ENCODE results near the gene CEP72. TPM values are rescaled to one million over a fixed set of nuclear protein-coding genes. Genes with fewer than 3 reads are reported as not detected.

CEP72 gene
- total RNA-seq, 1 experiment from 2014 or later, result 14.6 TPM

GRCh38 chr5:665541-665955 is 53.4 kb downstream of the CEP72 start:
- Histone ChIP-seq H3K4me1 (ENCODE audit: low read length) (no peaks in the 10 kb centered on the region), H3K36me3 (ENCODE audit: insufficient read depth, low read length) (peaks cover 10% of the 10 kb centered on the region; the same call in 1 of the 2 replicates), H3K4me2 (ENCODE audit: low read depth, low read length, poor library complexity, severe bottlenecking) (no peak overlapping the region), H3K4me3 (ENCODE audit: low read length) (no peak overlapping the region), H3K79me2 (ENCODE audit: low read length) (no peaks in the 10 kb centered on the region), H3K27ac (ENCODE audit: low read length) (no peak overlapping the region), H3K9me2 (replicated peaks; ENCODE audit: insufficient read depth, low read length) (no peaks in the 10 kb centered on the region), H3K9me3 (ENCODE audit: low read length) (no peaks in the 10 kb centered on the region), H4K20me1 (ENCODE audit: insufficient read depth, low read depth, low read length) (peaks cover 10% of the 10 kb centered on the region), H2AFZ (ENCODE audit: low read length) (no peak overlapping the region), H3K9ac (ENCODE audit: low read length) (no peak overlapping the region), H3K27me3 (ENCODE audit: low read length) (no peaks in the 10 kb centered on the region)
- DNase-seq, result peak; percentile 81

GRCh38 chr5:665956-666711 is 54.0 kb downstream of the CEP72 start:
- H3K9ac ChIP-seq (ENCODE audit: low read length), result no peak overlapping the region
- no peak overlapping the region for H3K4me2 ChIP-seq (ENCODE audit: low read depth, low read length, poor library complexity, severe bottlenecking)
- no peak overlapping the region for H3K4me3 ChIP-seq (ENCODE audit: low read length)
- no peak for DNase-seq
- peaks cover 16% of the 10 kb centered on the region for H4K20me1 ChIP-seq (ENCODE audit: insufficient read depth, low read depth, low read length)
- no peaks in the 10 kb centered on the region for H3K79me2 ChIP-seq (ENCODE audit: low read length)
- no peak overlapping the region for H2AFZ ChIP-seq (ENCODE audit: low read length)
- peaks cover 10% of the 10 kb centered on the region; the same call in 1 of the 2 replicates for H3K36me3 ChIP-seq (ENCODE audit: insufficient read depth, low read length)
- H3K4me1 ChIP-seq (ENCODE audit: low read length), result no peaks in the 10 kb centered on the region
- no peaks in the 10 kb centered on the region for H3K9me3 ChIP-seq (ENCODE audit: low read length)
- no peaks in the 10 kb centered on the region for H3K9me2 ChIP-seq (replicated peaks; ENCODE audit: insufficient read depth, low read length)
- H3K27ac ChIP-seq (ENCODE audit: low read length), result no peak overlapping the region
- H3K27me3 ChIP-seq (ENCODE audit: low read length), result no peaks in the 10 kb centered on the region

- H3K9ac ChIP-seq (ENCODE audit: low read length), result no peak overlapping the region
- no peak overlapping the region for H2AFZ ChIP-seq (ENCODE audit: low read length)
- H3K27me3 ChIP-seq (ENCODE audit: low read length), result no peaks in the 10 kb centered on the region
- H3K4me1 ChIP-seq (ENCODE audit: low read length), result peaks cover 4% of the 10 kb centered on the region
- H3K9me3 ChIP-seq (ENCODE audit: low read length), result no peaks in the 10 kb centered on the region
- no peak overlapping the region for H3K4me3 ChIP-seq (ENCODE audit: low read length)
- H3K9me2 ChIP-seq (replicated peaks; ENCODE audit: insufficient read depth, low read length), result no peaks in the 10 kb centered on the region
- H3K79me2 ChIP-seq (ENCODE audit: low read length), result no peaks in the 10 kb centered on the region
- H4K20me1 ChIP-seq (ENCODE audit: insufficient read depth, low read depth, low read length), result peaks cover 21% of the 10 kb centered on the region
- H3K4me2 ChIP-seq (ENCODE audit: low read depth, low read length, poor library complexity, severe bottlenecking), result no peak overlapping the region
- no peak overlapping the region for H3K27ac ChIP-seq (ENCODE audit: low read length)
- peaks cover 4% of the 10 kb centered on the region; the same call in 1 of the 2 replicates for H3K36me3 ChIP-seq (ENCODE audit: insufficient read depth, low read length)
- no peak for DNase-seq
Measured at GRCh38 chr5:666816-667498, 54.8 kb downstream of the CEP72 start.

- H3K9me3 ChIP-seq (ENCODE audit: low read length), result no peaks in the 10 kb centered on the region
- H3K9me2 ChIP-seq (replicated peaks; ENCODE audit: insufficient read depth, low read length), result no peaks in the 10 kb centered on the region
- no peak overlapping the region for H3K4me2 ChIP-seq (ENCODE audit: low read depth, low read length, poor library complexity, severe bottlenecking)
- no peak overlapping the region for H2AFZ ChIP-seq (ENCODE audit: low read length)
- peaks cover 35% of the 10 kb centered on the region for H4K20me1 ChIP-seq (ENCODE audit: insufficient read depth, low read depth, low read length)
- H3K27me3 ChIP-seq (ENCODE audit: low read length), result no peaks in the 10 kb centered on the region
- H3K36me3 ChIP-seq (ENCODE audit: insufficient read depth, low read length), result peaks cover 4% of the 10 kb centered on the region; the same call in 1 of the 2 replicates
- H3K27ac ChIP-seq (ENCODE audit: low read length), result no peak overlapping the region
- DNase-seq, result no peak
- no peak overlapping the region for H3K4me3 ChIP-seq (ENCODE audit: low read length)
- H3K79me2 ChIP-seq (ENCODE audit: low read length), result no peaks in the 10 kb centered on the region
- H3K9ac ChIP-seq (ENCODE audit: low read length), result no peak overlapping the region
- H3K4me1 ChIP-seq (ENCODE audit: low read length), result peaks cover 18% of the 10 kb centered on the region
Measured at GRCh38 chr5:668283-668995, 56.3 kb downstream of the CEP72 start.

- no peak overlapping the region for H3K9ac ChIP-seq (ENCODE audit: low read length)
Measured at GRCh38 chr5:669111-669841, 57.1 kb downstream of the CEP72 start.

GRCh38 chr5:669842-670395 is 57.8 kb downstream of the CEP72 start:
- H3K4me2 ChIP-seq (ENCODE audit: low read depth, low read length, poor library complexity, severe bottlenecking), result no peak overlapping the region
- peaks cover 34% of the 10 kb centered on the region for H4K20me1 ChIP-seq (ENCODE audit: insufficient read depth, low read depth, low read length)
- no peaks in the 10 kb centered on the region for H3K27me3 ChIP-seq (ENCODE audit: low read length)
- H3K4me3 ChIP-seq (ENCODE audit: low read length), result no peak overlapping the region
- no peaks in the 10 kb centered on the region for H3K9me3 ChIP-seq (ENCODE audit: low read length)
- H3K4me1 ChIP-seq (ENCODE audit: low read length), result peaks cover 21% of the 10 kb centered on the region
- no peak overlapping the region for H3K27ac ChIP-seq (ENCODE audit: low read length)
- peaks cover 4% of the 10 kb centered on the region; the same call in 1 of the 2 replicates for H3K36me3 ChIP-seq (ENCODE audit: insufficient read depth, low read length)
- H2AFZ ChIP-seq (ENCODE audit: low read length), result no peak overlapping the region
- H3K9me2 ChIP-seq (replicated peaks; ENCODE audit: insufficient read depth, low read length), result no peaks in the 10 kb centered on the region
- no peaks in the 10 kb centered on the region for H3K79me2 ChIP-seq (ENCODE audit: low read length)
- H3K9ac ChIP-seq (ENCODE audit: low read length), result no peak overlapping the region
- DNase-seq, result no peak

More at GRCh38 chr5:669111-669841, 57.1 kb downstream of the CEP72 start:
- H3K9me2 ChIP-seq (replicated peaks; ENCODE audit: insufficient read depth, low read length), result no peaks in the 10 kb centered on the region
- no peaks in the 10 kb centered on the region for H3K9me3 ChIP-seq (ENCODE audit: low read length)
- H3K4me2 ChIP-seq (ENCODE audit: low read depth, low read length, poor library complexity, severe bottlenecking), result no peak overlapping the region
- H3K27me3 ChIP-seq (ENCODE audit: low read length), result no peaks in the 10 kb centered on the region
- H3K36me3 ChIP-seq (ENCODE audit: insufficient read depth, low read length), result peaks cover 4% of the 10 kb centered on the region; the same call in 1 of the 2 replicates
- no peak overlapping the region for H3K27ac ChIP-seq (ENCODE audit: low read length)
- no peaks in the 10 kb centered on the region for H3K79me2 ChIP-seq (ENCODE audit: low read length)
- H3K4me3 ChIP-seq (ENCODE audit: low read length), result no peak overlapping the region
- H4K20me1 ChIP-seq (ENCODE audit: insufficient read depth, low read depth, low read length), result peaks cover 37% of the 10 kb centered on the region
- peaks cover 21% of the 10 kb centered on the region for H3K4me1 ChIP-seq (ENCODE audit: low read length)
- DNase-seq, result peak; percentile 68
- H2AFZ ChIP-seq (ENCODE audit: low read length), result no peak overlapping the region

- Histone ChIP-seq H2AFZ (ENCODE audit: low read length) (no peak overlapping the region), H3K27ac (ENCODE audit: low read length) (no peak overlapping the region), H3K9me2 (replicated peaks; ENCODE audit: insufficient read depth, low read length) (no peaks in the 10 kb centered on the region), H3K4me1 (ENCODE audit: low read length) (peaks cover 21% of the 10 kb centered on the region), H4K20me1 (ENCODE audit: insufficient read depth, low read depth, low read length) (peaks cover 32% of the 10 kb centered on the region), H3K36me3 (ENCODE audit: insufficient read depth, low read length) (peaks cover 4% of the 10 kb centered on the region; the same call in 1 of the 2 replicates), H3K79me2 (ENCODE audit: low read length) (no peaks in the 10 kb centered on the region), H3K27me3 (ENCODE audit: low read length) (no peaks in the 10 kb centered on the region), H3K4me3 (ENCODE audit: low read length) (no peak overlapping the region), H3K4me2 (ENCODE audit: low read depth, low read length, poor library complexity, severe bottlenecking) (no peak overlapping the region), H3K9me3 (ENCODE audit: low read length) (no peaks in the 10 kb centered on the region), H3K9ac (ENCODE audit: low read length) (no peak overlapping the region)
- DNase-seq, result peak; percentile 52
Measured at GRCh38 chr5:670396-671270, 58.5 kb downstream of the CEP72 start.
